GM19324 (cell line): Measurements from ENCODE around the gene BACE2.
"Not testable (repeated sequence)": the region's sequence is repeated elsewhere in the genome, so short reads cannot be mapped to it uniquely, and the experiment has no call there.

Experiments
- ATAC-seq: cut with Tn5 transposase; IDR thresholded peaks from one replicate; pipeline ENCODE4 v1.9.1; 2021; ENCODE audit warnings: mild to moderate bottlenecking, moderate library complexity; ENCODE audit not compliant: unreplicated experiment, low FRiP score

The BACE2 gene

DNA sequence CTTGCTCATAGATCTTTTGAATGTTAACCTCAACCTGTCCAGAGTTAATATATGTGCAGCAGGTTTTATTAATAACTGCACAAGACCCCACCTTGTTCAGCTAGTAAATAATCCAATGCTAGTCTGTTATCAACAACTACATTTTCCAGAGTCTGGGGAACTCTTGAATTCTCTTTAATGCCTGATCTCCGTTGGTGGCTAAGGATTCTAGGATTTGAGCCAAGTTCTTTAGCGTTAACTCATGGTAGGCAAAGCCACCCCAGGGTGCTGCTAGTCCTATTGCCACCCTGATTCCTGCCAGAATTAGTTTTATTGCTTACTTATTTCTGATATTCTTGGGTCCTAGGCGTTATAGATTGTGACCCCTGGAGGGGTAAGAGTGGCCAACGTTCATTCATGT is 12.8 kb downstream of the BACE2 start:
- ATAC-seq: no peak

DNA sequence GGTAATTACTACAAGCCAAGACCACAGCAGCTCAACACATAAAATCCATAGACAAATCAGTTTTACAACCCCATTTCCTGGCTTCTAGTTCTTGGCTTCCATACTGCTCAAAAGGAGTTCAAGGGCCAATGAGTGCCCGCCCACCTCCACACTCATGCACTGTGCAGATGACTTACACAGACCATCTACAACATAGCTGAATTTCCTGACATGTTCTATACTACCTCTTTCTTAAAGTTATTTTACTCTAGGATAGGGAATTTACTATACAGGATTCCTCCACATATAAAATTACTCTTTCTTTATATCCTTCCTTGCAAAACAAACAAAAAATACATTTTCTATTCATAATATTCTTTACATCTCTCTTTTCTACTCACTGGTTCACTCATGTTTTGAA is 14.6 kb downstream of the BACE2 start:
- ATAC-seq: no peak

DNA sequence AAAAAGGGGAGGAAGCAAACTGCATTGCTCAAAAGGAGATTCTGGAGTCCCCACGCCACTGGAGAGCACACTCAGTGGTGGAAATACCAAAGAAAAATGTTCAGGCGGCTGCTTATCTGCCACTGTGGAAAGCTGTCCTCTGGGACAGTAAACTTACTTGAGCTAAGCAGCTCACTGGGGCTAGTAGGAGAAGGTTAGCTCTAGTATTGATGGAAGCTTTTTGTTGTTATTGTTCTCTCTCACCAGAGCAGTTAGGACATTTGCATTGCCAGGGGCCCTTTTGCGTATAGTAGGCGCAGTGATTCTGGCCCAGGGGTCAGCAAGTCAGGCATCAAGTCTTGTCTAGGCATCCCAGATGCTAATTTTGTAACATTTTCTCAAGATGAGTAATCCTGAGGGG is 15.6 kb downstream of the BACE2 start:
- no peak for ATAC-seq

DNA sequence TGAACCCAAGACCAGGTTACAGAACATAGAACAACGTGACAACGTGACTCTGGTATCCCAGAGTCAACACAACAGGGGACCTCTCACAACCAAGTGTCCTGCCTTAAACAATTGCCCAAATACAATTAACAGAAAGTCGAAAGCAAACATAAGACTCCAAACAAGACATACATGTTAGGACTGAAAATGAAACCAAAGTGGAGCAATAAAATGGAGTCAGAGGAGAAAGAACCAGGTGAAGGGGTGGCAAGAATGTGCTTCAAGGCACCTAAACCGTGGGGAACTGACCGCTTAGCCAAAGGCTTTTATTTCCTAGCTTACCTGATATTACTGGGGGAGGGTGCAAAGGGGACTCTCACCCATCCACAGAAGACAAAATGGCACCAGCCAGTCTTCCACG is 17.8 kb downstream of the BACE2 start:
- ATAC-seq: no peak

DNA sequence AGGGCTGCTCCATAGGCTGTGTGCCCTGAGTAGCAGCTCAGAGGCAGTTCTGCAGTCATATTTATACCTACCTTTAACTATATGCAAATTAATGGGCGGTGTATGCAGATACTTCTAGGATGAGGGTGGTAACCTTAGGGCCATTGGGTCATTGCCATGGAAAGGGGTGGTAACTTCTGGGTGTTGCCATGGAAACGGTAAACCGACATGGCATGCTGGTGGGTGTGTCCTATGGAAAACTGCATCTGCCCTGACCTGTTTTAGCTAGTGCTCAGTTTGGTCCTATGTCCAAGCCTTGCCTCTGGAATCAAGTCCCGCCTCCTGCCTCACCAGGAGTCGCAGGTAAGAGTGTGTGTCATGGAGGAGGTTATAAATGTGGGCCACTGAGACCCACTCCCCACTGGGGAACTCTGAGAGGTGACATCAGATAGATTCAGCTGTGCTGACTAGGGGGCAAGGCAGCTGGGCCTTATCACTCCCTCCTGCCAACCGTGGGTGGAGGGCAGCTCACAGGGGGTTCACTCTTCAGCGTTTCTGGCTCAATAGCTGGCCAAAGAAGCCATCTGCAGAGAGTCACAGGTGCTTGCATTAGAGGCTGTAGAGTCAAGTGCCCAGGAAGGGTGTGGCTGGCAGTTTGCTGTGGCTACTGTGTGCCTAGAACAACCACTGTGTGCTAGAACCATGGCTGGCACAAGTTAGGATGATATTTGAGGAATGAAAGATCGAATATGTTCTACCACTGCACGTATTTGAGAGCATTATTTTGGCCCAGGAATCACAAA is 19.0 kb downstream of the BACE2 start:
- ATAC-seq: no peak

DNA sequence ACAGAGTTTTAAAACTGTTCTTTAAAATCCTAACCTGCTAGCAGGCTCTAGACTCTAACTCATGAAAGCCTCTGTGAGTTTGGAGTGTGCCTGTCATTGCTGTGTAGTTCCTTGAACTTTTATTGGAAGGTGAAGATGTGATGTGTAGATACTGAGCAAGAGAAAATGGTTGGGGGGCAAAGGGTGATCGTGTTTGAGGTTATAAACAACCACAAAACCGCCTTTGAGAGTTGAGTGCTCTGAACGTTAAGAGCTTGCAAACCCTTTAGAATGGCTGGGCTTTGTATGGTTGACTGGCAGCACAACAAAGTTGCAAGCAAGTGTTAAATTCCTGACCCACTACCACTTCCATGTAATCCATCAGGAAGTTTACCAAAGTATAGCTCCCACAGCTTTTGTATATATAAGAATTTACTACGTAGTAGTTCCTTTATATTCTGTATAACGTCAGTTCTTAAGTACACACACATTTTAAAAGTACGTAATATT is 19.6 kb downstream of the BACE2 start:
- no peak for ATAC-seq

DNA sequence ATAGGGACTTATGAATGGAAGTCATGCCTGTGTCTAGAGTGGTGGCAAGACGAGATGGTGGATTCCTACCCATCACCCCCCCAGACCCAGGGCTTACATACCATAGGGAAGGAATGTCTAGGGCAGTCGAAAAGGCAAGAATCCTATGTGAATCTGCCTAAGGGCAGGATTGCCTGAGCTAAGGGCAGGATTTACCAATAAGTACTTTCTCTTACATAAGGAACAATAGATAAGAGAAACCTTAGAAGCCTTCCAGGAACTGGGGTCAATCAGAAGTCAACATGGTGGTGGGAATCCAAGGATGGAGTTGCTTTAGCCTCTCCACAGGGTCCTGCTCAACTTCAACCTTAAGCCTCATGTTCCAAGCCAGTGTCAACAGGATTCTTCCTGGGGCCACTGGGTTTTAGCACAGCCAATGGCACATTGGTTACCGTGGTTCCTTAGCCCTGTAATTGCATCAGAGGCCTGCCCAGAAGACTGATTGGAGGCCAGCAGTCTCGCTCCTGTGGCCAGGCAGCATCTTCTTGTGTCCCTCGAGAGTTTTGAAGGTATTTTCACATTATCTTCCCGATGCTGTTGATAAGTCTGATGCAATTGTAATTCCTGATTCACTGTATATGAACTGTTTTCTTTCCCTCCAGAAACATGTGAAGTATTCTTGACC is 20.7 kb downstream of the BACE2 start:
- no peak for ATAC-seq

DNA sequence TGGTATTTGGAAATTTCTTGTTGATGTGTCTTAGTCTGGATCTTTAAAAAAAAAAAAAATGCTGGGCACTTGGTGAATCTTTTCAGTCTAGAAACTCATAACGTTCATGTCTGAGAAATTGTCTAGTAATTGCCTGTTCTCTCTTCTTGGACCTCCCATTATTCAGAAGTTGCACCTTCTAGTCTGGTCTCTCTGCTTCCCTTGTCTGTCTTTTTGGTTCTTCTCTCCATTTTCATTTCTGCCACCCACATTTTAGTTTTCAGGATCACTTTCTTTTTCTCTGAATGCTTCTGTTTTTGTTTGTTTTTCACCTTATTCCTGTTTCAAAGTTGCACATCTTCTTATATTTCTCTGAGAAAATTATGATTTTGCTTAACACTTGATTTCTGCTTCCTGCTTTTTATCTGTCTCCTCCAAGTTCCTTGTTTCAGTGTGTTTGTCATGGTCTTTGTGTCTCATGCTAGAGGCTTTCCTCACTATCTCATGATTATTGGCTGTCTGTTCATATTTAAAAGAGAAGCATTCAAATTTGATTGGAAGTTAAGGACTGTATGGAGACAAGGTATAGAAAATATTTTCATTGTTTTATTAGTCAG is 21.3 kb downstream of the BACE2 start:
- ATAC-seq: no peak

DNA sequence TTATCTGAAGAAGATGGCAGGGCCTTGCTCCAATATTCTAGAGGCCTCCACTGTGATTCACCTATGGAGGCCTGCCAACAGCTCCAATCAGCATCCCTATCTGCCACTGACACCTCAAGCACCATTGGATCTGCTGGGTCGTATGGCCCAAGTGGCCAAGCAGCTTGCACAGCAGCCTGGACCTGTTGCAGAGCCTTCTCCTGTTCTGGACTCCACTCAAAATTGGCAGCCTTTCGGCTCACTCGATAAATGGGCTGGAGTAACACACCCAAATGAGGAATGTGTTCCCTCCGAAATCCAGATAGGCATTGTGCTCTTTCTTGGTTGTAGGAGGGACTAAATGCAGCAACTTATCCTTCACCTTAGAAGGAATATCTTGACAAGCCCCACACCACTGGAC is 24.6 kb downstream of the BACE2 start:
- not testable (repeated sequence) for ATAC-seq

DNA sequence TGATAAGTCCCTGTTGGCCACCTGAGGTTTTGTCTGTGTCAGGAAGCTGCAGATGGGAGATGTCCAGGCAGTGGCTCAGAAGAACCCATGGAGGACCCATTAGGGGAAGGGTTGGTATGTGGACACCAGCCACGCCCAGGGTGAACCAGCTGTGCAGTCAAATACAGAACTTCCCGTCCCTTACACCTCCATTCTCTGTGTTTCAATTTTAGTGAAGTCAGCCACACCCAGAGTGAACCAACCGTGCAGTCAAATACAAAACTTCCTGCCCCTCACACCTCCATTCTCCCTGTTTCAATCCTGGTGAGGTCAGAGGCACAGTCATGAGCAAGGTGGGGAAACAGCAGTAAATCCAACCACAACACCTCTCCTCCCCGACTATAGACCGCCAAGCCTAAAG is 27.4 kb downstream of the BACE2 start:
- no peak for ATAC-seq

DNA sequence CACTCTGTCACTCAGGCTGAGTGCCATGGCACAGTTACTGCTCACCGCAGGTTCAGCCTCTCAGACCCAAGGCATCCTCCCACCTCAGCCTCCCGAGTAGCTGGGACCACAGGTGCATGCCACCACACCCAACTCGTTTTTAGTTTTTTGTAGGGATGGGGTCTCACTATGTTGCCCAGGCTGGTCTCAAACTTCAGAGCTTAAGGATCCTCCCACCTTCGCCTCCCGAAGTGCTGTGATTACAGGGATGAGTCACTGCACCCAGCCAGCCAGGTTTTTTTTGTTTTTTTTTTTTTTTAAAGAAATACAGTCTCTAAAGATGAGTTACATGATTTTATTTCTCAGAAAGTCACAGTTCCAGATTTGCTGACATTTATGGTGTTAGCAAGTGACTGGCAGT is 29.0 kb downstream of the BACE2 start:
- no peak for ATAC-seq

DNA sequence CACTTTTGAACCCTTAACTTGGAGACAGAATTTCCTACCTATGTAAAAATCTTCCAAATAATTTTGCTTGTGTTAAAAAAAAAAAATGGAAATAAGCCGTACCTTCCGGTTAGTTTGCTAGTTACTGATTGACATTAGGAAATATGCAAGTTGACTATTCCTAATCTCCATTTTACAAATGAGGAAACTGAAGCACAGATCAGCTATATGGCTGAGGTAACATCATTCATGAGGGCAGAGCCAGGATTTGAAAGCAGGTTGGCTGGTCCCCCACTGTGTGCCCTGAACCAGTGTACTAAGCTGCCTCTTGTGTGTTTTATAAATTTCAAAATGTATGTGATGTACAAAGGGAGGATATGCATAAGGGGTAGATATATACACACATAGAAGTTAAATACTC is 29.6 kb downstream of the BACE2 start:
- ATAC-seq: no peak

DNA sequence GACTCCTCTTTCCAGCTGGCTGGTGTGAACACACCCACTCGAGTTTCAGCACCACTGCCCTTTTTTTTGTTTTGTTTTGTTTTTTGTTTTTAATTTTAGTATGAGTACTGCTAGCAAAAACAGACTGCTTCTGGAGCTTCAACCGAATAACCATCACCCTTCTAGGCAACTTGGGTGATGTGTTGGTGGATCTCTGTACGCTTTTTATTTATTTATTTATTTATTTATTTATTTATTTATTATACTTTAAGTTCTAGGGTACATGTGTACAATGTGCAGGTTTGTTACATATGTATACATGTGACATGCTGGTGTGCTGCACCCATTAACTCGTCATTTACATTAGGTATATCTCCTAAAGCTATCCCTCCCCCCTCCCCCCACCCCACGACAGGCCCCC is 30.7 kb downstream of the BACE2 start:
- ATAC-seq: not testable (repeated sequence)

DNA sequence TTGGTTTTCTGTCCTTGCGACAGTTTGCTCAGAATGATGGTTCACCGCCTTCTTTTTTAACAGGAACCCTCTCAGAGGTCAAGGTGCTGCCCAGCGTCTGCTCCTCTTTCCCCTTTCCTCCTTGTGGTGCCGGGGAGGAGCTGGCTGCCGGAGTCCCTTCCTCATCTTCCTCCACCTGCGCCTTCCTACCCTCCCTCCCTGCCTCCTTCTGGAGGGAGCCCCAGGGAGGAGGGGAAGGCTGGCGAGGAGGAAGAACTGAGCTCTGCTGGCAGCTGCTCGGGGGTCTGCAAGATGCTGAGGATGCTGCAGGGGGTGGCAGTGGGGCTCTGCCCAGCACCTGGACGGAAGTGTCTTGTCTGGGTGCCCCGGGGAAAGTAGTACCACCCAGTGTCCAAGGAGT is 31.2 kb downstream of the BACE2 start:
- ATAC-seq: no peak

DNA sequence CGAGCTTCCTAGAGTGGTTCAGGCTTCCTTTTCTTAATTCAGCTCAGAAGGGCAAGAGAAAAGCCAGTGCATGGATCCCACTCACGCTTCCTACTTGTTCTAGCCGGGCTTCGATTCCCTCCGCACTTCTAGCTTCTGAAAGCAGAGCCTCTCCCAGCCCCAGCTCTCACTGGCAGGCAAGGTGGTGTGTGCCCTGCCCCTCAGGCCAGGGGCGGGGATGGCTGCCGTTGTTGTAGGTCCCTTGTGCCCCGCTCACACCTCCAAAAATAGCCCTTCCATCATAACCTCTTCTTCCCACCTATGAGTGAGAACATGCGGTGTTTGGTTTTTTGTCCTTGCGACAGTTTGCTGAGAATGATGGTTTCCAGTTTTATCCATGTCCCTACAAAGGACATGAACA is 31.6 kb downstream of the BACE2 start:
- ATAC-seq: no peak

DNA sequence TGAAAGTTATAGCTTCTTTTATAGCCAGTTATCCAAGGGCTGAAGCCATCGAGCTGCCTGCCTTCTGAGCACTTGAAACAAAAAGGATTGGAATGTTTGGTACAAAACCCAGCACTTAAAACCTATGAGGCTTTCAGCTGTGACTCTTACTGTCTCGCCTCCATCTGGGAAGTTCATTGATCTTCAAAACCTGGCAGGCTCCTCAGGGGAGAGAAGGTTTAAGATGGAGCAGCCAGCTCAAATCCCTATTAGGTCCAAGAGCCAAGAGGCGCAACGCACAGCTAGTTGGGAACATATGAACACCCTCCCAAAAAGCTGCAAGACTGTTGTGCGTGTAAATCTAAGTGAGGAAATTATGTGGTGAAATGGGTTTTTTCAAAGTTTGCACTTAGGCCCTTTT is 33.4 kb downstream of the BACE2 start:
- no peak for ATAC-seq

DNA sequence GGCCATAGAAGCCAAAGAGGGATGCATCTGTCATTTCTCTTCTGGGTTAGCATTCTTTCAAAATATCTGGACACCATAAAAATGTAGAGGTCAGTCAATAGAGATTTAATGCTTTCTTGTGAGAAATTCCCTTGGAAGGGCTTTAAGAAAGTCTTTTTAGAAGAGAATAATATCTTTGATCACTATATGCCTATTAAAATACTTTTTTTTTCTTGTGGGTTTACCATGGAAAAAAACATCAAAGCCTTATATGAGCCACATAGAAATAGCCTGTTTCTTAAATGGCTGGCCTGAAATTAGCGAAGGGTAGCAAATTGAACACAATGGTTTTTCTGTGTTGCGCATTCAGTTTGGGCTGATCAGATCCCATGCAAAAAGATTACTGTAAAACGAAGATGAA is 36.8 kb downstream of the BACE2 start:
- no peak for ATAC-seq

DNA sequence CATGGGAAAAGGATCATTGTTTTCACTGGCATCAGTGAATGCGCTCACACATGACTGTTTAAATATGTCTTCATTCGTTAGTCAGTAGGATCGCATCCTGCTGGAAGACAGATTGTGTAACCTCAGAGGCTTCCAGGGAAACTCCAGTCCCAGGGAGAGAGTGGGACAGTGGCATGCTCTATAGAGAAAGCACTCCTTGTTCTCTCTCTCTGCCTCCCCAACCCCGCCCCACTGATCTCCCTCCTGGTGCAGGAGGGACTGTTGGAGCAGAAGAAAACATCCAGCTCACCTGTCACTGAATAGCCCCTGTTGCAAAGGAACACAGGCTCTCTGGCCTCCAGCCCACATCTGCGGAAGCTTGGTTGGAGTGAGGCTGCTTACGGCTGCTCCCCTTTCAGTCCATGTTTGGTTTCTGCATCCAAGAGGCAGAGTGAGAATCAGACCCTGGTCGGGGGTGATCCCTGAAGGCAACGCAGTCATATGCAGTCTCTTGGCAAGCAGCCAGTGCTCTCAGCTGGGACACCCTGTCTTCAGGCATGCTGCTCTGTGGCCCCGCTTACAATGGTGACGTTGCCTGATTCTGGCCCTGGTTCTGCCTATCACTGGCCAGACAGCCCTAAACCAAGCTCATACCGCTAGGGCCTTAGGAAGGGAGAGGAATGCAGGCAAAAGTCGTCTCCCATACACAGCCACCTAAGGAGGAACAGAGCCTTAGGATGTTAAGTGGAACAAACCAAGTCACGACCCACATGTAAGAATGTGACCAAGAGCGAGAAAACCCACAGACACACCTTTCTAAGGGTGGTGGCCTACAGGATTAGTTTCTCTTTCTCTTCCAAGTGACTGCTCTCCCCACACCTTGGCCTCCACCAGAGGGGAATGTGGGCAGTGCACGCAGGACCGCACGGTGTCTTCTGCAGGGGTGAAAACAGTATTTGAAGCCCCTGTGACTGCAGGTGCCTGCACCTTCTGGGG is 39.7 kb downstream of the BACE2 start:
- no peak for ATAC-seq

DNA sequence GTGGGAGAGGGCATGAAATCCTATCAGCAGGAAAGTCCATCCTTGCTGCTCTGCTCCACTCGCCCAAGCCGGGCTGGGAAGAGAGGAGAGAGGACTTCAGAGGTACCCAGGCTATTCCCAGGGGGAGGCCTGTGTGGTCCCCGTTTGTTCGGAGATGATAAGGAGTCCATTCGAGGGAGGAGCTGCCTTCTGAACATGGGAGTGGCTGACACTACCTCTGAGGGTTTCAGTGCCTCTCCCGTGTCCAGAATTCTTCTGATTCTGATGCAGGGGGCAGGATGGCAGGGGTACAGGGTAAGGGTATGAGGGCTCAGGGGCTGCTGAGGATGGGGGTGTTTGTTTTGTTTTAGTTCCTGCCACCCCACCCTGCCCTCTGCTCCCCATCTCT is 40.4 kb downstream of the BACE2 start:
- ATAC-seq: no peak

DNA sequence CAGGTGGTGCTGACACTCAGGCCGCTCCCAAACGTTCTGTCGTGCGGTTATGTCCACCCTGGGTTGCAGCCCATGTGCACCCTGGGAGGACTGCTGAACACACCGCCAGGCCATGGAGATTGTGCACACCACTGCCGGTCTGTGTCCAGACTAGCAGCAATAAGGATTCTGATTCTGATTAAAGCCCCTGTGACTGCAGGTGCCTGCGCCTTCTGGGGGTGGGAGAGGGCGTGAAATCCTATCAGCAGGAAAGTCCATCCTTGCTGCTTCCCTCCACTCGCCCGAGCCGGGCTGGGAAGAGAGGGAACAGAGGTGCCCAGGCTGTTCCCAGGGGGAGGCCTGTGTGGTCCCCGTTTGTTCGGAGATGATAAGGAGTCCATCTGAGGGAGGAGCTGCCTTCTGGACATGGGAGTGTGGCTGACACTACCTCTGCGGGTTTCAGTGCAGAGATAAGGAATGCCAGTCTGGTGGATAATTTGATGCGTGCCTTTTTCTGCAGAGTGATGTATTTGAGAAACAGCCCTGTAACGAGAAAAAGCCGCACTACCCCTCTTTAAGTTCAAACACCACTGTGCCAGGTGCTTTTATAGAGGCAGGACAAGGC is 41.2 kb downstream of the BACE2 start:
- no peak for ATAC-seq
